Smooth muscle cell of the brain vasculature (primary cell): Measurements from ENCODE around the gene PREX1.
A peak's percentile ranks its signal among the peaks of the same experiment; 100 is the strongest.

Experiments used
- DNase-seq: peaks from one replicate; pipeline ENCODE4 v3.0.0-alpha.2; 2012; ENCODE audit warnings: low read depth, low spot score

Gene PREX1

GRCh38 chr20:48683467-48684175 lies 144.2 kb downstream of the PREX1 start:
- no peak for DNase-seq

GRCh38 chr20:48682529-48683363 lies 145.1 kb downstream of the PREX1 start:
- DNase-seq = peak; percentile 90

GRCh38 chr20:48681873-48682426 lies 145.8 kb downstream of the PREX1 start:
- DNase-seq = no peak

- no peak for DNase-seq
These were observed 146.5 kb downstream of the PREX1 start for GRCh38 chr20:48681201-48681872.

- no peak for DNase-seq
These were observed 147.1 kb downstream of the PREX1 start for GRCh38 chr20:48680650-48681049.

- DNase-seq = no peak
These were observed 148.2 kb downstream of the PREX1 start for GRCh38 chr20:48679599-48679998.

- DNase-seq = no peak
These were observed 148.8 kb downstream of the PREX1 start for GRCh38 chr20:48679011-48679410.

DNA sequence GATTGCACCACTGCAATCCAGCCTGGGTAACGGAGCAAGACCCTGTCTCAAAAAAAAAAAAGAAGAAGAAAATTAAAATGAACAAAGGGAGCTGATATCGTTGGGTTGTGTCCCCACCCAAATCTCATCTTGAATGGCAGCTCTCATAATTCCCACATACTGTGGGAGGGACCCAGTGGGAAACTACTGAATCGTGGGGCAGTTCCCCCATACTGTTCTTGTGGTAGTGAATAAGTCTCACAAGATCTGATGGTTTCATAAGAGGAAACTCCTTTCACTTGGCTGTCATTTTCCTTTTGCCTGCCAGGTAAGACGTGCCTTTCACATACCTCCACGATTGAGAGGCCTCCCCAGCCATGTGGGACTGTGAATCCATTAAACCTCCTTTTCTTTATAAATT lies 149.4 kb downstream of the PREX1 start:
- no peak for DNase-seq

DNA sequence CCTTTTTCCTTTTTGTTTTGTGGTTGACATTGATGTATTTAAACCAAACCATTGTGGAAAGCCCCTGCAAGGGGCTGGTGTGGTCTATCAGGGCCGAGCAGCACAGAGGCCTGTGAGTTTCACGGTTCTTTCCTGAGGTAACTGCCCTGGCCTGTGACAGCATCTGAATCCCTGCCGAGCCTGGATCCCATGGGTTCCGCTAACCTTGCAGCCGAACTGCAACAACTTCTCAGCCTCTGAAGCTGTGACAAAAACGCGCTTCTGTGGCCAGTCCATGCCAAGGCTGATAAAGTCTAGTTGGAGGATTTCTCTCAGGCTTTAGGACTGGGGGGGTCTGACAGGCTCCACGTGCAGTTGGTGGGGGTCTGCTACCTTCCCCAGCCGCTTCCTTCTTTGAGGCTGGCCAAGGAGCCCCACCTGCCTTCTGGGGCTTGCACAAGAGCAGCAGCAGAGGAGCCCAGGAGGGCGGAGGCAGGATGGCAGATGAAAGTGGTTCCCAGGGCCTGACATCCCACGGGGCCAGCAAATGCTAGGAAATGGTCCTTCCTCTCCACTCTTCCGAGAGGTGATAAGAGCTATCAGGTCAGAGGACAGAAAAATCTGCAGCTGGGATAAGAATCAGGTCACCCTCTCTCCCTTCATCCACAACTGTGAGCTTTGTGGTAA lies 150.9 kb downstream of the PREX1 start:
- no peak for DNase-seq

- DNase-seq = no peak
These were observed 151.7 kb downstream of the PREX1 start for GRCh38 chr20:48676125-48676524.

GRCh38 chr20:48674461-48674860 lies 153.3 kb downstream of the PREX1 start:
- DNase-seq = no peak

DNA sequence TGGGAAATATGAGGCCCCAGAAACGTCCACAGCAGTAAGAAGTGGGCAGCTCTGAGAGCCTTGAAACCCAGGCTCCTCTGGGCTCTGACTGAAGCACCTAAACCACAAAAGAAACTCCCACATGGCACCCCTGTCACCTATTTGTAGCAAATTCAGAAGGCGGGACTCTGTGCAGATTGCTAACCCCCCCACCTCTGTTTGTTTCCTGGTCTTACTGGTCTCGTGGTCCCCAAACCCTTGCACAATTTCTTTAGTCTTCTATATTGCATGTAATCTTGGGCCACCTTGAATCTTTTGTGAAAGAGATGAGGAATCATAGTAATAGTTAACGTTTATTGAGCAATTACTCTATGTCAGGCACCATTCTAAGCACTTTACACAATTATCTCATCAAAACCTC lies 154.3 kb downstream of the PREX1 start:
- no peak for DNase-seq

DNA sequence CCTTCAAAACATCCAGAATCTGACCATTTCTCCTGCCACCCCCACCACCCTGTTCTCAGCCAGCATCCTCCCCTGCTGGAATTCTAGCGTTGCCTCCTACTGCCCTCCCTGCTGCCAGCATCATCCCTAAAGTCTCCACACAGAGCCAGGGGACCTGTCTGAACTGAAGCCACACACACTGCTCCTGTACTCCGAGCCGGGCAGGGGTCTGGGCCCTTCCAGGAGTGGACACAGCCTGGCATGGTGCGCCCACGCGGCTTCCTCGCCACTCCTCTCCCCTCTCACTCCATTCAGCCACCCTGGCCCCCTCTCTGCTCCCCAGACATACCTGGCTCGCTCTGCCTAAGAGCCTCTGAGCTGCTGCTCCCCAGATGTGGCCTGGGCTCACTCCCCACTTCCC lies 155.5 kb downstream of the PREX1 start:
- no peak for DNase-seq

- no peak for DNase-seq
These were observed 156.7 kb downstream of the PREX1 start for GRCh38 chr20:48671141-48671540.

GRCh38 chr20:48669946-48670605 lies 157.7 kb downstream of the PREX1 start:
- no peak for DNase-seq

DNA sequence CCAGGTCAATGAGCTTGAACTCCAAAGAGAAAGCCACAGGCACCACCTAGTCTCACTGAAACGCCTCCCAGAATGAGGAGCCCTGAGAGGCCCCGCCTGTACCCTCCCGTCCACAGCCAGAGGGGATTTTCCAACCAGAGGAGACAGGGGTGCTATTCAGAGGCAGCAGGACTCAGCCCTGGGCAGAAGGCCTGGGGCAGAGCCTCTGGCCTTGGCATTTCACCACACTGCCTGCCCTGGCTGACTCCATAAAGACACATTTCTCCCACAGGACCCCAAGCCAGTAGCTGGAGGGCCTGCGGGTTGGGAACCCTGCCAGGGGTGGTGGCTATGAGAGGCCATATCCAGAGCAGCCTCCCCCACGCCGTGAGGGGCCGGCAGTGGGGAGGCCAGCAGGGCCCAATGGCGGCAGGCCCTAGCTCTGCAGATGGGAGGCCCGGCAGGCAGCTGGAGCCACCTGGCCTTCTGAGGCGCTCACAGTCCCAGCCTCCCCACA lies 159.3 kb downstream of the PREX1 start:
- peak; percentile 28 for DNase-seq

DNA sequence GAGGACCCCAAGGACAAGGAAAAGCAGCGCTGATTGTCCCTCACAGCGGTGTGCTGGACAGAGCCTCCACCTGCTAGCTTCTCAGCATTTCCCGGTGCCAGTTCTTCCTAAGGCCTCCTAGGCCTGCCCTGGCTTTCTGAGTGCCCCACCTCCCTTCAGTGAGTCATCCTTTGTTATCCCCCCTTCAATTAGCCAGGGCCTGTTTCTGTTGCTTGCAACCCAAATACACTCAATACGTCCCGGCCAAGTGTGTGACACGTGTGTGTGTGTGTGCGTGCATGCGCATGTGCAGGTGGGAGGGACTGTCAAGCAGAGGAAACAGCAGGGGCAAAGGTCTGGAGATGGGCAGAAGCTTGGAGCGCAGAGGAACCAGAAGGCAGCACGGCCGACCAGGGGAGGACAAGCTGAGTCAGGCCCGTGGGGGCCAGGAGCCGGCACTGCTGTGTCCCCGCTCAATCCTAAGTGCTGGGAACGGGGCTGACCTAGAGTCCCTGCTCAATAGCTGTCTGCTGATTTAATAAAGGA lies 159.8 kb downstream of the PREX1 start:
- no peak for DNase-seq

GRCh38 chr20:48667481-48667880 lies 160.3 kb downstream of the PREX1 start:
- DNase-seq = no peak

- no peak for DNase-seq
These were observed 162.0 kb downstream of the PREX1 start for GRCh38 chr20:48665785-48666184.

- no peak for DNase-seq
These were observed 165.1 kb downstream of the PREX1 start for GRCh38 chr20:48662711-48663110.
